Neuron (in vitro differentiated cells): Measurements from ENCODE around the gene WASHC2A.
"Not testable (repeated sequence)": the region's sequence is repeated elsewhere in the genome, so short reads cannot be mapped to it uniquely, and the experiment has no call there.

Experiments used
- H2AFZ ChIP-seq: one replicate; pipeline ENCODE4 v1.6.1; 2013; ENCODE audit warnings: low read depth, mild to moderate bottlenecking, inconsistent platforms, low read length, moderate library complexity
- H3K27me3 ChIP-seq: one replicate; pipeline ENCODE4 v1.6.1; 2013; ENCODE audit warnings: low read length; ENCODE audit not compliant: insufficient read depth
- H3K36me3 ChIP-seq: one replicate; pipeline ENCODE4 v1.6.1; 2013; ENCODE audit warnings: low read length; ENCODE audit not compliant: insufficient read depth
- H3K4me1 ChIP-seq: one replicate; pipeline ENCODE4 v1.6.1; 2013; ENCODE audit warnings: low read length; ENCODE audit not compliant: insufficient read depth
- H3K4me3 ChIP-seq: 2 replicates; pipeline ENCODE4 v1.5.1; 2013; ENCODE audit warnings: mild to moderate bottlenecking, low read length, moderate library complexity
- H3K9me3 ChIP-seq: one replicate; pipeline ENCODE4 v1.6.1; 2013; ENCODE audit warnings: low read length

The WASHC2A gene

DNA sequence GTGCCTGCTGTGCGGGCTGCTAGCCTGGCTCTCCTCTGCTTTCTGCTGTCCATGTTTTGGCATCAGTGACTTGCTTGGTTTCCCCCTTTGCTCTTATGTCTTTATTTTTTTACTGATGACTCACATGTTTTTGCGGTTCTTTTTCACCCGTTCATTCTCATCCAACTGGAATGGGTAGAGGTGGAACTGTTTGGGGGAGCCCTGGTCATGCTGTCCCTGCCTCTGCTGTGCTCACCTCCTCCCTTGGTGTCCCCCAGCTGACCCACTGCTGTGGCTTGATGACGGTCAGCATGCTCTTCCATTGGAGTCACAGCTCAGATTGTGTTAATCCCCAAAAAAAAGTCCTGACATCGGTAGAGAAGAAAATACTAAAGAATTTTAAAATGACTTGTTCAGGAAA, 26.9 kb downstream of the WASHC2A start:
- not testable (repeated sequence) for H3K27me3 ChIP-seq, H3K4me3 ChIP-seq, H3K9me3 ChIP-seq, H3K36me3 ChIP-seq, H3K4me1 ChIP-seq, H2AFZ ChIP-seq

DNA sequence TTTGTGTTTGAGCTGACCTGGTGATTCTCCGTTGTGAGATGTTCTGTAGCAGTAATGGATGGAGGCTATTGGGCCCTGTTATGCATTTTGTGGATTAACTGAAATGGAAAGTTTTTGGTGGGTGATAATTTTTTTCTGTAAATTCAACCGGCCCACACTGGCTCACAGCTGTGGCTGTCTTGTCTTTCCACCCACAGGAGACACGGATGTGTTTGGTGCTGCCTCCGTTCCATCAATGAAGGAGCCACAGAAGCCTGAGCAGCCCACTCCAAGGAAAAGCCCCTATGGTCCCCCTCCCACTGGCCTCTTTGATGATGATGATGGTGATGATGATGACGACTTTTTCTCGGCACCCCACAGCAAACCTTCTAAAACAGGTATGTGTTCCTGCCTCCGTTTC, 27.6 kb downstream of the WASHC2A start:
- H3K36me3 ChIP-seq, H3K27me3 ChIP-seq, H3K4me1 ChIP-seq, H2AFZ ChIP-seq, H3K4me3 ChIP-seq, H3K9me3 ChIP-seq: not testable (repeated sequence)

DNA sequence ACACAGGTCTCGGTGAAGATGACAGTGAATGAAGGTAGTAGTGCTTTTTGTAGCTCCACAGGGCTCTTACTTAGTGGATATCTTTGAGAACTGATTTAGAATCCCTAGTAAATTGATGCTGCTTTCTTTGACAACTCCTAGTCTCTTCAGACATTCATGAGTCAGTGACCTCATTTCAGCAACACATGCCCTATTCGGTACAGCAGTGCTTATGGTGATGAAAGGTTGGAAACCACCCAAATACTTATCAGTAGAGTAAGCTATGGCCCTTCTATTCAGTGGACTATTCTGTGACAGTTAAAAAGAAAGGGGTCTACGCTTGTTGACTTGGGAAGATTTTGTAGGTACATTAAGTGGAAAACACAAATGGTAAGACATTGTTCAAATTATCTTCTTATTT, 29.0 kb downstream of the WASHC2A start:
- not testable (repeated sequence) for H3K4me3 ChIP-seq, H3K27me3 ChIP-seq, H3K36me3 ChIP-seq, H2AFZ ChIP-seq, H3K4me1 ChIP-seq, H3K9me3 ChIP-seq

DNA sequence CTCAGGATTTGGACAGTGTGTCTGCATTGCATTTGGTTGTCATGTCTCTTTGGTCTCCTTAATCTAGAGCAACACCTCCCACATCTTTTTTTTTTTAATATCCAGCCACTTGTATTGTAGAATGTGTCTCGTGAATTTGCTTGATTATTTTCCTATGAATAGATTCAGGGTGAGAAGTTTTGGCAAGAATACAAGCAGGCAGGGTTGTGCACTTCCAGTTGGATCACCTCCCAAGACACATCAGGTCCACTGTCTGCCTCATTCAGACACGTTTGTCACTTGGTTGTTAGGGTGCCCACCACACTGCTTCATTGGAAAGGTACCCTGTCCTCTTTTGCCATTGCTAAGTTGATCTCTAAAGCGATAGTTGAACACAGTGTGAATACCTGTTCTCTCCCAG, 30.9 kb downstream of the WASHC2A start:
- not testable (repeated sequence) for H3K36me3 ChIP-seq, H3K9me3 ChIP-seq, H2AFZ ChIP-seq, H3K27me3 ChIP-seq, H3K4me3 ChIP-seq, H3K4me1 ChIP-seq

DNA sequence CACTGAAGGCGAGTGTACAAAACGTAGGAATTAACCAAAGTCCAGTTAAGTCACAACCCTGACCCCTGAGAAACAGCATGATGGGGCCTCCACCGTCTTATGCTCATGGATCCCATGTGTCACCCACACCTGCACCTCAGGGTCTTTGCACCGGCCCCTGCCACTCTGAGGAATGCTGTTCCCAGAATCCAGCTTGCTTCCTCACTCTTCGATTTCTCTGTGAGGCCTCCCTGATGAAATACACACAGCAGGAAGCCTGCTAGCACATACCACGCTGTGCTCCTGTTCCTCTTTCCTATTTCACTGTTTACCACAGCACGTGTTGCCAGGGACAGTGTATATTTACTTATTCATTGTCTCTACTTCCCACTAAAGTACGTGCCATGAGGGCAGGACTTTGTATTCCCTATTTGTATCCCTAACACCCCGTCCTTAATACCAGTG, 33.4 kb downstream of the WASHC2A start:
- H3K27me3 ChIP-seq, H3K4me3 ChIP-seq, H3K36me3 ChIP-seq, H3K9me3 ChIP-seq, H2AFZ ChIP-seq, H3K4me1 ChIP-seq: not testable (repeated sequence)

DNA sequence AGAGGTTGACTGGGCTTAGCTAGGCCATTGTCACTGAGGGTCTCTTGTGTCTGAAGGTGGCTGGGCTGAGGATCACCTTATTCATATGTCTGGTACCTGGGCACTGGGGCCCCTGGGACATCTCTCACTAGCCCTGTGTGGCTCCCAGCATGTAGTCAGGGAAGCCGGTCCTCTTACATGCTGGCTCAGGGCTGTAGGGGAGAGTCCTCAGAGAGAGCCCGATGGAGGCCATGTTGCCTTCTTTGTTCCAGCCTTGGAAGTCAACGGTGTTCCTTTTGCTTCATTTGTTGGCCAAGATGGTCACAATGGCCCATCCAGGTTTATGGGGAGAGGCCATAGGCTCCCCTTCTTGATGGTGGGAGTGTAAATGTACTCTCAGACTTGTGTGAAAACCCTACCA, 34.0 kb downstream of the WASHC2A start:
- not testable (repeated sequence) for H3K4me3 ChIP-seq, H2AFZ ChIP-seq, H3K9me3 ChIP-seq, H3K36me3 ChIP-seq, H3K27me3 ChIP-seq, H3K4me1 ChIP-seq

DNA sequence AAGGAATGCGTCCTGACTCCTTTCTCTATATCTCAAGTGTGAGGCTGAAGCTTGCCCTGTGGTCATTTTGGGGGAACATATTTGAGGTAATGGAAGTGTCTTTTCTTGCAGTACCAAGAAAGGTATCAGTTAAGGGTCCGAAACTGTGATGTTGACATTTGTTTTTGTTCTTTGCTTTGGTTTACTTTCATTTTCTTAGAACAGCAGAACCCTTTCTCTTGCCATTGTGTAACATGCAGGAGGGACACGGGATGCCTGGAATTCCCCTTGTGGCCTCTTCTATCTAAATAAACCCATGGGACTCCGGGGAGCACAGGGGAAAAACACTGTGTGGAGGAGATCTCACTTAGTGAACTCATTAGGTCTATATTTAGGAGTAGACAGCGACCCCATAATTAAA, 34.5 kb downstream of the WASHC2A start:
- not testable (repeated sequence) for H3K9me3 ChIP-seq, H3K27me3 ChIP-seq, H3K4me1 ChIP-seq, H3K4me3 ChIP-seq, H3K36me3 ChIP-seq, H2AFZ ChIP-seq

DNA sequence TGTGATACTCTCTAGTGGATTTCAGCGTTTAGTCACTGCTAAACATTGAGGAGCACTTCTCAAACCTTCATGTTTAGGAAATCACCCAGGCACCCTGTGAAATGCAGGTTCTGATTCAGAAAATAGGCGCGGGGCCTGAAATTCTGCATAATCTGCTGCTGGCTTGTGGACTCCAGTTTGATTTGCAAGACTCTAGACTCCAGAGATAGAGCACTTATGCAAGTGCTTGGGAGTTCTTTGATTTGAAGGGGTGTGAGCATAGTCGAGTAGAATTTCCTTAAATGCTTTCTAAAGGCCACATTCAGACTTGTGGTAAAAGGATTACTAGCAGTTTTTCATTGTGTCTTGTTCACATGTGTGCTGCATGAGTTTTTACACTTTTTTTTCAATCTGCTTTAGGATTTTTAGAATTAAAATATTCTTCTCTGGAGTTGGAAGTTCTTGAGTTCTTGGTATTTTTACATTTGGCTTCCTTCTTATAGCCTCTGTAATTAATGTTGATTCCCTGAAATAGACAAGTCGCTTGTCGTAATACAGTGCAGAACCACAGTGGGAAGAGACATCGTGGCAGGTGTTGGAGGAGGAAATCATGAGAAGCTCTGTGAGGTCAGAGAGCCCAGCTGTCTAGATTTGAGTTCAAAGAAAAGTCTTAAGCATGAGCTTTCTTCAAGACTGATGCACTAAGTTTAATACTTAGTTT, 41.4 kb downstream of the WASHC2A start:
- H3K4me3 ChIP-seq, H3K4me1 ChIP-seq, H3K36me3 ChIP-seq, H3K9me3 ChIP-seq, H2AFZ ChIP-seq, H3K27me3 ChIP-seq: not testable (repeated sequence)

DNA sequence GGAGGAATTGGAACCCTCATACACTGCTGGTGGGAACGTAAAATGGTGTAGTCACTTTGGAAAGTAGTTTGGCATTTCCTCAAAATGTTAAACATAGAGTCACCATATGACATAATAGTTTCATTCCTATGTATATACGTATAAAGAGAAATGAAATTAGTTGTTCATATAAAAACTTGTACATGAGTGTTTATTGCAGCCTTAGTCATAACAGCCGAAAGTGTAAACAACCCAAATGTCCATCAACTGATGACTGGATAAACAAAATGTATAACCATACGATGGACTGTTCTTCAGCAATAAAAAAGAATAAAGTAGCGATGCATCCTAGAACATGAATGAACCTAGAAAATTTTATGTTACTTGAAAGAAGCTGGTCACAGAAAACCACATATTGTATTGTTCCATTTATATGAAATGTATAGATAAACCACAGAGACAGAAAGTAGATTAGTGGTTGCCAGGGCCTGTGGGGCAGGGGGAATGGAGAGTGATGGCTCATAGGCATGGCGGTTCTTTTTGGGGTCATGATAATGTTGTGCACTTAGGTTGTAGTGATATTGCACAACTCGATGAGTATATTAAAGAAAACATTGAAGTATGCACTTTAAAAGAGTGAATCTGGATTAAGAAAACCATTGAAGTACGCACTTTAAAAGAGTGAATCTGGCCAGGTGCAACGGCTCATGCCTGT, 44.8 kb downstream of the WASHC2A start:
- H3K9me3 ChIP-seq, H3K36me3 ChIP-seq, H2AFZ ChIP-seq, H3K4me3 ChIP-seq, H3K27me3 ChIP-seq, H3K4me1 ChIP-seq: not testable (repeated sequence)

DNA sequence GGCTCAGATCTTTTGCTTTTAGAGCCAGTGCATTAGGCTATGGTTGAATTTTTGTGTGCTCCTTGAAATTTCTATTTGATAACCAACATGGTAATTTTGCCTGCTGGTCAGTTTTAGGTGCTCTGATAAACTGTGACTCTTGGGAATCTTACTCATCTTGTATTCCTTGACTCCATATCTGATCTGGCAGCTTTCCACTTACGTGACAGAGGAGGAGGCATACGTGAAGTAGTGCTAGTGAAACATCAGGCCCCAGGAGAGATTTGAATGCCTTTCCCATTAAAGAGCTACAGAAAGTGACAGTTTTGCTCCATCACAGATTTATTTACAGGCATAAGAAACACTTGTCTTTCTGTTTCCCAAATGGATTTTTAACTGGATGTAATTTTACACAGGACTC, 59.0 kb downstream of the WASHC2A start:
- H3K36me3 ChIP-seq, H3K9me3 ChIP-seq, H3K27me3 ChIP-seq, H2AFZ ChIP-seq, H3K4me1 ChIP-seq, H3K4me3 ChIP-seq: not testable (repeated sequence)

DNA sequence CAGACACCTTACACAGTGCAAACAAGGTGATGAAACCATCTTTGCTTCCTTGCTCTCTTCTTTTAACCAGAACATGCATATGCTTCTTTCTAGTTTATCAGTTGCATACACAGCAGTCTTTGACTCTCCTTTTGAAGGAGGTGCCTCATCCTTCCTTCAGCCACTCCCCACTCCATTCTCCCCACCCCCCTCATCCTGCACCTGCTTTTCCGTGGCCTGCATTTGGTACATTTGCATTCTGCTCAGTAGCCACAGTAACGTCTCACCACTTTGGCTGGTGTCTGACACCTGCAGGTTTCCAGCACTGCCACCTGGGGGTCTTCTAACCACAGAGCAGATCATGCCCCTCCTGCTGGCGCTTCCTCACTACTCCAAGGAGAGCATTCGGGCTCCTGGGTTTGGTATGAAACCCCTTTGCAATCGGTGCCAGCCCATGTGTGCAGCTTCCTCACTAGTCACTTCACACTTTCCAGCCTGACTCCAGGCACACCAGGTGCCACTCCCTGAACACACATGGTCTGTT, 60.1 kb downstream of the WASHC2A start:
- H3K4me3 ChIP-seq, H3K4me1 ChIP-seq, H3K9me3 ChIP-seq: not testable (repeated sequence)

DNA sequence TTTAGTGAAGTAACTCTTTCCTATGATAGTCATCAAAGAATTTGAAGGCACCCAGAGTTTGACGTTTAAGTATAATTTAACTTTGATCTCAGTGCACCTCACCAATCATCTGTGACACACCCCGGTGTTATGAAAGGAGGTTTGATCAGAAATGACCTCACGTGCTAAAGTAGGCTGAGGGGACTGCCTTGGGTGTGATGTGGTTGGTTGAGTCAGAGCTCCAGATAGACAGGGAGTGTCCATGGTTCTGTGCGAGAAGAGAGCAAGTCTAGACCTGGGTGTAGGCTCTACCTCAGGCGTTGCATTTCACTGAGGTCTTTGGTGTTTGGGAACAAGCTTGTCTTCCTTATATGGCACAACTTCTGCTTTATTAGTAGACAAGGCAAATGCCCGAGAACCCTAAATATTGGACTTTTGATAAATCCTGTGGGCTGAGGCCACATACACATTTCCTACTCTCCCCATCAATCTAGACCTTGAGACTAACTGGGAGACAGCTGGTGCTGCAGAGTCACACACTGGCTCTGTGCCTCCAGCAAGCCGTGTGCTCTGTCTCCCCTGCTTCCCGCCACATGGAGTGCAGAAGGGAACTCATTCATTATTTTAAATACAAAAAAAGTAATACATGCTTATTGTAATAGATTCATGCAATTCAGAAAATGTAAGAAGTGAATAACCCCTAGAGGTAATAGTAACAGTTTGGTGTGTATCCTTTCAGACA, 63.7 kb downstream of the WASHC2A start:
- not testable (repeated sequence) for H2AFZ ChIP-seq, H3K4me3 ChIP-seq

More for the DNA sequence above, 60.1 kb downstream of the WASHC2A start:
- H2AFZ ChIP-seq, H3K36me3 ChIP-seq, H3K27me3 ChIP-seq: not testable (repeated sequence)

DNA sequence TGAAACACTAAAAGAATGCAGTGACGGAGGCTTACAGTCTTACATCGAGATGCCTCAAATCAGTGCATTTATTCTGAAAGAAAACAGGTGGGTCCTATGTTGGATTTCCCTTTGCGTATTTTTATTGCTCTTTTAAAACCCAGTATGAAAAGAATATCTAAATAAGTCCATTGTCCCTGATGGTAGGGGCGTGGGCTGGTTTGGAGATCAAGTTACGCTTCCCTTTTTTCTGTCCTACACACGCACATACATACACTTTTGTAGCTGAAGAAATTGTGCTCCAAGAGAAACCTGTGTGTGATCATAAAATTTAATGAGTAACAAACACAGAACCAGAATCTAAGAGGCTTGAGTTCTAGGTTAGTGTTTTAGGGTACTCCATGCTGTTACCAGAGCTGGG, 64.6 kb downstream of the WASHC2A start:
- not testable (repeated sequence) for H3K27me3 ChIP-seq, H3K9me3 ChIP-seq, H2AFZ ChIP-seq, H3K4me1 ChIP-seq, H3K4me3 ChIP-seq
- peaks cover 10% of the 10 kb centered on the region for H3K36me3 ChIP-seq

More for the DNA sequence above, 63.7 kb downstream of the WASHC2A start:
- not testable (repeated sequence) for H3K27me3 ChIP-seq, H3K9me3 ChIP-seq, H3K4me1 ChIP-seq
- peaks cover 10% of the 10 kb centered on the region for H3K36me3 ChIP-seq
